ENCODE measurements around the gene TRAP1. TPM values are rescaled to one million over a fixed set of nuclear protein-coding genes. Genes with fewer than 3 reads are reported as not detected.

The TRAP1 gene
- total and polyA plus RNA-seq, 2 experiments from 2014 or later = 143 to 228 TPM

GRCh38 chr16:3731126-3731935, 14.0 kb upstream of the TRAP1 start:
- Mint-ChIP-seq H3K36me3 (ENCODE audit: low read depth) (peaks cover 87% of the 10 kb centered on the region), H3K4me1 (no peaks in the 10 kb centered on the region; the same call in 2 of the 3 replicates), H3K9me3 (no peaks in the 10 kb centered on the region), H3K4me3 (no peak overlapping the region; the same call in 2 of the 3 replicates), H3K27ac (no peak overlapping the region), H3K27me3 (ENCODE audit: insufficient read depth, low read depth, poor library complexity) (peaks cover 15% of the 10 kb centered on the region)
- TF ChIP-seq CTCF (conservative IDR thresholded peaks at IDR 0.05; ENCODE audit: low read depth in 2 of 2) (no peak; a peak in 1 of 4 replicates), STAT1 (IDR thresholded peaks at IDR 0.05; ENCODE audit: unreplicated experiment) (no peak), ETS1 (IDR thresholded peaks at IDR 0.05) (no peak), ZNF462 (CRISPR knock-in tag; IDR thresholded peaks at IDR 0.05) (no peak)
- Histone ChIP-seq H3K79me2 (replicated peaks; ENCODE audit: insufficient read depth) (no peaks in the 10 kb centered on the region), H2AFZ (no peak overlapping the region), H3K4me2 (no peak overlapping the region), H3K4me1 (ENCODE audit: insufficient read depth) (no peaks in the 10 kb centered on the region), H3K27ac (ENCODE audit: low read depth) (no peak overlapping the region), H3K36me3 (ENCODE audit: insufficient read depth) (peaks cover 14% of the 10 kb centered on the region), H3K9me2 (ENCODE audit: insufficient read depth) (no peaks in the 10 kb centered on the region), H3K4me3 (no peak overlapping the region), H4K20me1 (replicated peaks; ENCODE audit: insufficient read depth) (no peaks in the 10 kb centered on the region; the same call in 1 of the 2 replicates), H3F3A (replicated peaks; ENCODE audit: low read depth) (0 out of 2 replicates have a peak, but pooled peaks cover 2% of the 10 kb centered on the region), H3K27me3 (ENCODE audit: insufficient read depth) (no peaks in the 10 kb centered on the region)
- ATAC-seq (no peak), DNase-seq (ENCODE audit: low spot score) (no peak)
